ENCODE results near the gene ATP2A3.

ATP2A3 gene

DNA sequence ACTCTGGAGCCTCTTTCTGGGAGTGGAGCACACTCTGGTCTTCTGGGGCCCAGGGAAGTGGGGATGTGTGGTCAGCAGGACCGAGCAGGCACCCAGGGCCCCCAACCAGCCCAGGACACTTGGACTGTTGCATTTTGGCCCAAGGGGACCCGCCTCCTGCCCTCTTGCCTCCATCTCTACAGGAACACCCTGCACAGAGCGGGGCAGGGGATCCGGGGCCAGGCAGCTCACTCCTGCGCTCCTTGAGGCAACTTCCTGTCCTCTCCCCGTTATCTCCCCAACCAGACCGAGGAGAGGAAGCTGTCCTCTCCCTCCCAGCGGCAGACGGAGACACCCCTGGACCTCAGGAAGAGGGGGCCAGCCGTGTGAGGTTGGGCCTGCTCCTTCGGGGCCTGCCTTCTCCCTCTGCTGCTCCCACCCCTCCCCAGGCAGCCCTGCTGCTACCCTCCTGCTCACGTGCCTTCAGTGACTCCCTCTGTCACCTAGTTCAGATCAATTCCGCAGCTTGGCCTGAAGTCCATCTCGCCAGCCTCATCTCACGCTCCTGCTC, 10.0 kb upstream of the ATP2A3 start:
- no peak for DNase-seq (ENCODE audit: extremely low read depth in 1 of 2, low read depth in 1 of 2)

DNA sequence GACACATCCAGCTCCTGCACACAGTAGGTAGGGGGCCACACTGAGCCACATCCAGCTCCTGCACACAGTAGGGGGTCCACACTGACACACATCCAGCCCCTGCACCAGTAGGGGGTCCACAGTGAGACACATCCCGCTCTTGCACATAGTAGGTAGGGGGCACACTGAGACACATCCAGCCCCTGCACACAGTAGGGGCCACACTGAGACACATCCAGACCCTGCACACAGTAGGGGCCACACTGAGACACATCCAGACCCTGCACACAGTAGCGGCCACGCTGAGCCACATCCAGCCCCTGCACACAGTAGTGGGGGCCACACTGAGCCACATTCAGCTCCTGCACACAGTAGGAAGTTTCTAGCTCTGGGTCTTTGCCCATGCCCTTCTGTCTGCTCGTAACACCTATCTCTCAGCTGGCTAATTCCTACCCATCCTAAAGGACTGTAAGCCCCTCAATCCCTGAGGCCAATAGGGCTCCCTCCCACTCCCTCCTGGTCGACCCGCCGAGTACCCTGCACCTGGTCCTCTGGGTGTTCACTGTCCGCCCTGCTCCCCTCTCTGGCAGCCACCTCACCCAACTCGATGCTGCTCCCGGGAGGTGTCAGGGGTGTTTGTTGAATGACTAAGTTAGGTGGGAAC, 9.4 kb upstream of the ATP2A3 start:
- DNase-seq (ENCODE audit: extremely low read depth in 1 of 2, low read depth in 1 of 2), result no peak

DNA sequence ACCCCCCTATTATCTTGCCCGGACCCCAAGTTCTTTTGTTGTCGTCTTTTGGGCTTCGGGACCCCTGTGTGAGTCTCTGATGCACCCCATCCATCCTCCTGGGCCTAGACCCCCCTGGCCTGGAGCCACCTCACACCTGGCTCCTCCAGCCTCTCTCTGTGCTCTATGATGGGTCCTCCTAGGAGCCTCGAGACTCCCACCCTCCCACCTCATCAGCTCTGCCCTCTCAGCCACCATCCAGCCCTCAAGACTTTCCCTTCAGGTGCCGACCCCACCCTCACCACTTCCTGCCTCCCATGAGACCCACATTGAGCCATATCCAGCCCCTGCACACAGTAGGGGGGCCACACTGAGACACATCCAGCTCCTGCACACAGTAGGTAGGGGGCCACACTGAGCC, 8.7 kb upstream of the ATP2A3 start:
- DNase-seq (ENCODE audit: extremely low read depth in 1 of 2, low read depth in 1 of 2), result no peak

DNA sequence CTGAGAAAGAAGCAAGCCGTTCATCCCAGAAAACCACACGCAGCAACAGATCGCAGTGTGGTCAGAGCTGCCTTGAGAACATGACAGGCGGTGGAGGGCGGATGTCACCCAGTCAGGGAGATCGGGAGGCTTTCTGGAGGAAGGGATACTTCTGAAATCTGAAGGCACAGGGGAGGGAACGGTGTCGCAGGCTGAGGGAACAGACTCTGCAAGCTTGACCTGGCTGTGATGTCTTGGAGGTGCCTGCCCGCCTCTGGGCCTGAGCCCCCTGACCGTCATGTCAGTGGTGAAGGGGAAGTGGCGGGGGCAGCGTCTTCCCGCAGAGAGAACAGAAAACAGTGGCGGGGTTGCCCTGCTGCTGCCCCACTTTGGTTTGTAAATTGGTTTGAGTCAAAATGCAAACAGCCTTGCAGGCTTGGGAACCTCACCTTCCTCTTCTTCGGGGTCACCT, 8.1 kb upstream of the ATP2A3 start:
- DNase-seq (ENCODE audit: extremely low read depth in 1 of 2, low read depth in 1 of 2), result no peak

DNA sequence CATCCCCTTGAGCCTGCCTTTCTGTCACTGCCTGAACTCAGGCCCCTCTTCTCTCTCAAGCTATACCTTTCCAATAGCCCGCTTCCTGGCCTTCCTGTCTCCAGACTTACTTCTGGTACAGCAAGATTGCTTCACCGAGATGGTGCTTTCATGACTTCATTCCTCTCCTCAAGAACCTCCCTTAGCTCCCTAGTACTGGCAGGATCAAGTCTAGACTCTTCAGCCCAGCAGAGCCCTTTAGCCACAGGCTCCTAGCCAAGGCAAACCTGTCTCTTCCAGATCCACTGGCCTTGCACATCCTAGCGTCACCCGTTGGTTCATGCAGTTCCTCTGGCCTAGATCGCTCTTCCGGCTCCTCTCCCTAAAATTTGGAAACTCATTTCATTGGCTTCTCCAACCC, 6.4 kb upstream of the ATP2A3 start:
- no peak for DNase-seq (ENCODE audit: extremely low read depth in 1 of 2, low read depth in 1 of 2)

DNA sequence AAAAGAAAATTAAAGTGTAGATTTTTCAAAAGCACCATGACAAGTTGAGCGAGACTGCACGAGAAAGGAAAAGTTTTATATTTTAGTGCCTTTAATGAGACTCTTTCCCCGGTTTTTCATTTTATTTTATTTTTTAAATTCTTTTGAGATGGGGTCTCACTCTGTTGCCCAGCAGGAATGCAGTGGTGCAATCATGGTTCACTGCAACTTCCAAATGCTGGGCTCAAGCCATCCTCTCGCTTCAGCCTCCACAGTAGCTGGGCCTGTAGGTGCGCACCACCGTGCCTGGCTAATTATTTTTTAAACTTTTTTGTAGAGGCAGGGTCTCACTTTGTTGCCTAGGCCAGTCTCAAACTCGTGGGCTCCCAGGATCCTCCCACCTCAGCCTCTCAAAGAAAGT, 5.7 kb upstream of the ATP2A3 start:
- no peak for DNase-seq (ENCODE audit: extremely low read depth in 1 of 2, low read depth in 1 of 2)

DNA sequence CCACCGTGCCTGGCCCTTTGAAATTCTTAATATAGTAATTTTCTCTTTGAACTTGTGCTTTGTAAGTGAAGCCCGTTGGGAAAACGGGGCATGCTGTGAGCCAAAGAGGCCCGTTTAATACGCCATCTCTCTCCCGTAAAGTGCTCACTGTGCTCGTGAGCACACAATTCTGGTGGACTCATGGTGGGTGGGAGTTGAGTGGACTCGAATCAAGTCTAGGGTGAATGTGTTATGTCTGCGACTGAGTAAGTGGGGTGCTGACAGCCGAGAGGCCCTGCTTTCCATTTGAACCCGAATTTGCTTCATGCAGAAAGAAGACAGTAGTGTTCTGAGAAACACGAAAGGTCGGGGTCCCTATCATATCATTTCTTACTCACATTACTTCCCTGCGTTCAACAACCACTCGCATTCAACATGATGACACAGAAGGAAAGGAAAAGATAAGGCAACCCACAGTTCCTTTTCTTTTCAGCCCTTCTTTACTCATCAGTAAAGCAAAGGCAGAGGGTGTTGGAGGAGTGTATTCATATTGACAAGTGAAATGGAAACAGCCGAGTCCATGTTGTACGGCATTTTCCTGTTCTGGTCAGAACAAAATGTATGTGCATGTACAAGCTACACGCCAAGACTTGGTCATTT, 4.8 kb upstream of the ATP2A3 start:
- DNase-seq (ENCODE audit: extremely low read depth in 1 of 2, low read depth in 1 of 2), result no peak

DNA sequence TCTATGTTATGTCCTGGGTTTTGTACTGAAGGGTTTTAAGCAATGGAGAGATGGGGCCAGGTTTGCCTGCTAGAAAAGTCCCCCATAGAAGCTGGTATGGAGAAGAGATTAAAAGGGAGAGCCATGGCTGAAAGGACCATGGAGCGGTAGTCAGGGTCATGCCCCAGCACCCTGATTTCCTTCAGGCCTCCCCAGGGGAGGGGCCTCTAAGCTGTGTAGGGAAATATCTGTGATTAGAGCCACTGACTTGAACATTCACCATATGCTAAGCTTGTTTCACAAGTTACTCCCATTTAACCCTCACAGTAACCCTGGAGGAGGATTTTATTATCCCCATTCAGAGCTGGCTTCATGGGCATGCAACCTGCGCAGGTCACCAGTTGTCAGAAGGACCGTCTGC, 3.8 kb upstream of the ATP2A3 start:
- DNase-seq (ENCODE audit: extremely low read depth in 1 of 2, low read depth in 1 of 2), result no peak

DNA sequence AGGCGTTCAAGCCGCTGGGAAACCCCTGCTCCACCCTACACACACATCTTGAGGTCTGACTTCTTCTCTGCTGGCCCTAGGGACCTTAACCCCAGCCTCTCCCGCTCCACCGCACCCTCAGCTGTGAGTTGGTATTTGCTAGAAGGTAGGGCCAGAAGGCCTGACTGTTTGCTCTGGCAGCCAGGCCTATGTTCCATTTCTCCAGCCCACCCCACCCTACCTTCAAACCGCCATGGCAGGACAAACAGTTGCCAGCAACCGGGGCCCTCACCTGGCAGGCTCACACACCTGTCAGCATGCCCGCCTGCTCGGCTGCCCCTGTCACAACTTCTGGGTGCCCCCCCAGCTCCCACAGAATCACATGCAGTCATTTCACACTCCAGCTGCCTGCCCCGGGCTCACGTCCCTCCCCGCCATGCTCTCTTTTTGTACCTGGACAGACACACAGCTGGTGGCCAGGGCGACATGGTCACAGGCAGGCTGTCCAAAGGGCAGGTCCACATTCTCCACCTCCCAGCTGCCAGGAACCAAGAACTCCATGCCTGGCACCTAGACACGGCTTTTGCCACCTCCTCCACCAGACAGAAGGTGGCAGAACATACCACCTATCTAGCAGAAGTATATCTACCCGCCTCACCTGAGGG, 2.6 kb upstream of the ATP2A3 start:
- DNase-seq (ENCODE audit: extremely low read depth in 1 of 2, low read depth in 1 of 2), result no peak

DNA sequence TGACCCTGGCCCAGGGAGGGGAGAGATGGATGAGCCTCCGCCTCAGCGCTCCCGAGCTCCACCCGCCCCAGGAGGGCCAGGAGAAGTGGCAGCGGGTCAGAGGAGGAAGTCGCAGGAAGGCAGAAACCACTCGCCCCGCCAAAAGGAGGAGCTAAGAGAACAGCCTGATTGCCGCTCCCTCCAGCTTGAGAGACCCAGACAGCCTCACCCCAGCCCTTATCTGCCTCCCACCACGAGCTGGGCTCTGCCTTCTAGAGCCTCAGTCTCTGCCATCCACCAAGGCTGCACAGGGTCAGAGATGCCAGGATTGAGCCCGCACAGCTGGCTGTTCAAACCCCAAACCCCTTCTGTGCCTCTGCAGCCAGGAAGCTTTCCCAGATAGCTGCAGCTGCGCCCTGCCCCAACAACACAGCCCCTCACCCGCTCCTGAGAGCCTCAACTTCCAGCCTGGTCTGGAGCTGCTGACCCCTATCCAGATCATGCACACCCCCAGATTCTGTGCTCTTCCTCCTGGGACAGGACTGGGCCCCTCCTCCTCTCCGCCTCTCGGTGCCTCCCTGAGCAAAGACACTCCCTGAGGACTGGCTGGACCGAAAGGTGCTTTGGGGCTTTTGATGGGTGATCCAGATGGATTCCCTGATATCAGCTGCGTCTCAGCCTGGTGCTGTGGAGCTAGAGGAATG, 1.0 kb upstream of the ATP2A3 start:
- DNase-seq (ENCODE audit: extremely low read depth in 1 of 2, low read depth in 1 of 2), result peak; percentile 32 to 43

DNA sequence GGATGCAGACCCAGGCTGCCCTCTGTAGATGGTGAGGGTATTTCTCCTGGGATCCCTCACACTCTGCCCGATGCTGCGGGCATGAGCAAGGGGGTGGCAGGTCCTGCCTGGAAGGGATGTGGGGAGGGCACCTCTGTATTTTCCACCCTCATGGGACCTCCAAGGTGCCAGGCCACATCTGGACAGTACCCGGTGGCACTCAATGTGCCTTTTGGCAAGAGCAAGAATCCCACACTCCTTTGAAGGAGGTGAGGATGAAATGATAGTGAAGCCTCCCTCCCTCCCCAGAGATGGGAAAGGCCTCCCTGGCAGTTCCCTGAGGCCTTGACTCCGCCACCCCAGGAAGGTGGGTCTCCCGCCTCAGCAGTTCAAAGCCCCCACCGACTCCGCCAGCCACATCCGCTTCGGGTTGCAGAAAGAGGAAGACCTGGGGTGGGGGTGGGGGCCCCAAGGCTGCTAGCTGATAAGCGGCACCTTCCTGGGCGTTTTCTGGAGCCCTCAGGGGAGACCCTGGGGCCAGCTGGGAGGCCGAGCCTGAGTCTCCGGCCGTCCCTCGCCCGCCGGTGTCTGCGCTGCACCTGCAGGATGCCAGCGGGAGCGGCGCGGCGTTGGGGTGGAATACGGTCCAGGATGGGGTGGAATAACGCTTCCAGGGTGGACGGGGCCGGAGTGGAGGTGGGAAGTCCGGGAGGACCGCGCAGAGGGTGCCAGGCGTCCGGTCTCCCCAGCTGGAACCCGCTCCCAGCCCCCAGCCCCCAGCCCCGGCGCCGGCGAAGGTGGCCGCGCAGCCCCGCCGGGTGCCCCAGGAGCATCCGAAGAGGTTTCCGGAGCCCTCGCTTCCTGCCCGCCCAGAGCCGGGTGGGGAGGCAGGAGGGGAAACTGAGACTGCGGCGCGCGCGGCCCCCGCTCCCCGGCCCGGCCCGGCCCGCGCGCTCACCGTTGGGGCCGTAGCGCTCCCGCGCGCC, 718 bp downstream of the ATP2A3 start:
- DNase-seq (ENCODE audit: extremely low read depth in 1 of 2, low read depth in 1 of 2), result peak; percentile 42 to 51

DNA sequence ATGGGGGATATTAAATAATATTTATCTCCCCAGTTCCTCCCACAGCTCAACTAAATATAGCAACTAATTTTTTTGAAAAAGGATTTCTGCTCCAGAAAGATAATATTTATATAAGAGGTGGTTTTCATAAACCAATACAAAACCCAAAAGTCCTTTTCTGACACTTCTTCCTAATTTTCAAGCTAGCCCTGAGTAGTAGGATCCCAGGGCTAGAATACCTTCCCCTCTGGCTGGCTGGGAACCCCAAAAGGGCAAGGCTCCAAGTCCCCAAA, 1.3 kb downstream of the ATP2A3 start:
- DNase-seq (ENCODE audit: extremely low read depth in 1 of 2, low read depth in 1 of 2), result no peak

DNA sequence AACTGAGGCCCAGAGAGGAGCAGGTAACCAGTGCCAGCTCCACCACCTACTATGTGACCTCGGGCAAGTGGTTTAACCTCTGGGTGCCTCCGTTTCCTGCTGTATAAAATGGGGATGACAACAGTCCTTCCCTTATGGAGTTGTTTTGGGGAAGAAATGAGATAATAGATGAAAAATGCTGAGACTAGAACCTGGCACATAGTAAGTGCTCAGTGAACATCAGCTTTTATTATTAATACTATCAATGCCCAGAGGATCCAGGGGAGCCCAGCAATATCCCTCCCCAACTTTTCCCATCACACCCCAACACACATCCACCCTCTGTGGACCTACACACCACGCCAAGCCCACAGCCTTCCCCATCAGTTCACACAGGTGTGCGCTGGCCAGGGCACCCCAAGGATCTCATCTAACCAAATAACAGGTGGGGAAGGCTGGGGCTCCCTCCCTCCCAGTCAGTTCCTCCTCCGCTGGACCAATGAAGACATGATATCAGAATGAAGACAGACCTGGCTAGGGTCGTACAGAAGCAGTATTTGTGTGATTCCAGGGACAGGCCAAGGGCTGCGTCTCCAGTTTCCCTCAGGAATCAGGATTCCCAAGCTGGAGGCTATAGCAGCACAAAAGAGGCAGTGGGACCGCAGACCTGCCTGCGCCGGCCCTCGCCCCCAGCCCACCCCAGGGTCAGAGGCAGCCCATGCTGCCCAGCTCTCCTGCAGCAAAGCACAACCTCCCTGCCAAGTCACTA, 1.8 kb downstream of the ATP2A3 start:
- no peak for DNase-seq (ENCODE audit: extremely low read depth in 1 of 2, low read depth in 1 of 2)

DNA sequence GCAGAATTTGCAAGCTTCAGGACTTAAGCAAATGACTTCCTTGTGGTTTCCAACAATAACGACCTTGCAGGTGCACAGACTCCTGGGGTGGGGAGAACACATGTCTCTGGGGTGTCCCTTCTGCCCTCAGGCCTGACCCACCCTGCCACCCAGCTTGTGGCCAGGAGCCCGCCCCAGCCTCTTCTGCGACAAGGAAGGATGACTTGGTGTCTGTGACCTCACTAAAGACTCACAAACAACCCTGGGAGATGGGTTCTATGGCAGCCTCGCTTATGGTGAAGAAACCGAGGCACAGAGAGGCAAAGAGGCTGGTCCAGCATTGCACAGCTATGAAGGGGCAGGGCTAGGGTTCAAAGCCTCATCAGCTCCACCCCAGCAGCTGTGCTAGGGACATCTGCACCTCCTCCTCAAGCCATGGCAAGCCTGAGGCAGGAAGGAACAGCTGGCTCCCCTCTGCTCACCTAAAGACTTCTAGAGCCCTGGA, 2.6 kb downstream of the ATP2A3 start:
- no peak for DNase-seq (ENCODE audit: extremely low read depth in 1 of 2, low read depth in 1 of 2)

DNA sequence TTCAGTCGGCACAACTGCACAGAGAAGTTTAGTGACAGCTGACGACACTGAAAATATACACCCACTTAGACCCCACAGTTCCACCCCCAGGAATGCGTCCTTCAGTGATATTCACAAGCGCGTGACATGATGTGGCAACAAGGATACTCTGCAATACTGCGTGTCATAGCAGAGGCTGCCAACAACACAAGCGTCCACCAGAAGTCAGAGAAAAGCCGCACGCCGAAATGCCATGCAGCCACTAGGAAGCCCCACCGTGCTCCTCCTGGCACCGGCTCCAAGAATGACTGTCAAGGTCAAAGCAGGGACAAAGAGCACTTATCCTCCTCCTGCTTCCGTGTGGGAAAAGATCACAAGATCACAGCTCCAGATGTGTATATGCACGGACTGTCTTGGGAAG, 3.5 kb downstream of the ATP2A3 start:
- DNase-seq (ENCODE audit: extremely low read depth in 1 of 2, low read depth in 1 of 2), result no peak

DNA sequence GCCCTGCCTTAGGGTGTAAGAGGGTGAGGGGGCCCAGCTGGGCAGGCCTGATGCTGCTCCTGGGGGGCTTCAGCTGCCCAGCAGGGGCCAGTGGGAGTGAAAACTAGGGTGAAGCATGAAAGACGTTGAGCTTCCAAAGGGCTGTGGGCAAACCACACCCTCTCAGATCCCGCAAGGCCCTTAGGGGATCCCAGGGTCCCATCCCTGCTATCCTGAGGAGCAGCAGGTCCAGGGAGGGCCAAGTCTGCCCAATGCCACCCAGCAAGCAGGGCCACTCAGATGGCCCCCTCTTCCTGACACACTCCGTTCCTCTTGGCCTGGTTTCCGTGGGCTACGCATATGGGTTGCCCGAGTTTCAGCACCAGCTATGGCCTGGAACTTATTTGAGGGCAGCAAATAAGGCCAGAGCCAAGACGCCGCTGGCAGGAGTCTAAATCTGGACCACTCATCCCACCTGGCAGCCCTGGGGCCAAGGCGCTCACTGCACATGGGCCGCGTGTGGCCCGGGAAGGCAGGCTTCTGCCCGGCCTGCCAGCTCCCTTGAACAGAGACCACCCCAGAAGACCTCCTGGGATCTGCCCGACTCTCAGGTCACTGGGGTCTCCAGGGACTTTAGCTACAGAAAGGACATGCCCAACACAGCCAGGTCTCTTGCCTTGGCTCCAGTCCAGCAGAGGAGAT, 4.2 kb downstream of the ATP2A3 start:
- DNase-seq (ENCODE audit: extremely low read depth in 1 of 2, low read depth in 1 of 2), result no peak

DNA sequence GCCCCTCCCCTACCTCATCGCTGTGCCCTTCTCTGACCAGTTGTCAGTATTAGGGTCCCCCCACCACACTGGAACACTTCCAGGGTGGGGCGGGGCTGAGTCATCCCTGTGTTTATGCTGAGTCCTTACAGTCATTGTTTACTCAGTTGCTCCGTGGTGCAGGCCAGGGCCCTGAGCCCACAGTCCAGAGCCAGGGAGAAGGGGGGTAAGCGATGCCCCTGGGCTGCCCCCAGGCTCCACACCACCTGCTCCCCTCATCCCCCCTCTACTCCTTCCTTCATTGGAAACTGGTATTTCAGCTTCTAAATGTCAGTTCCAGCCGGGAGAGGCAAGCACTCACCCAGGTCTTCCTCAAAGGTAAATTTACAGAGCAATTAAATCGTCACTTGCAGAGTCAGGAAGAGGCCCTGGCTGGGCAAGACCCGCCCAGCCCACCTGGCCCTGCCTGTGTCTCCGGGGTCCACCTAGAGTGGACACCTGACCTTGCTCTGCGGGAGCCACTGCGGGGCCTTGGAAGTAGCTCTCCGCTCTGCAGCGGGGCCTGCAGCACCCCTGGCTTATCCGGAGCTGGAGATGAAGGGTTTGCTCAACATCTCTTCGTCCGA, 4.8 kb downstream of the ATP2A3 start:
- DNase-seq (ENCODE audit: extremely low read depth in 1 of 2, low read depth in 1 of 2), result no peak

DNA sequence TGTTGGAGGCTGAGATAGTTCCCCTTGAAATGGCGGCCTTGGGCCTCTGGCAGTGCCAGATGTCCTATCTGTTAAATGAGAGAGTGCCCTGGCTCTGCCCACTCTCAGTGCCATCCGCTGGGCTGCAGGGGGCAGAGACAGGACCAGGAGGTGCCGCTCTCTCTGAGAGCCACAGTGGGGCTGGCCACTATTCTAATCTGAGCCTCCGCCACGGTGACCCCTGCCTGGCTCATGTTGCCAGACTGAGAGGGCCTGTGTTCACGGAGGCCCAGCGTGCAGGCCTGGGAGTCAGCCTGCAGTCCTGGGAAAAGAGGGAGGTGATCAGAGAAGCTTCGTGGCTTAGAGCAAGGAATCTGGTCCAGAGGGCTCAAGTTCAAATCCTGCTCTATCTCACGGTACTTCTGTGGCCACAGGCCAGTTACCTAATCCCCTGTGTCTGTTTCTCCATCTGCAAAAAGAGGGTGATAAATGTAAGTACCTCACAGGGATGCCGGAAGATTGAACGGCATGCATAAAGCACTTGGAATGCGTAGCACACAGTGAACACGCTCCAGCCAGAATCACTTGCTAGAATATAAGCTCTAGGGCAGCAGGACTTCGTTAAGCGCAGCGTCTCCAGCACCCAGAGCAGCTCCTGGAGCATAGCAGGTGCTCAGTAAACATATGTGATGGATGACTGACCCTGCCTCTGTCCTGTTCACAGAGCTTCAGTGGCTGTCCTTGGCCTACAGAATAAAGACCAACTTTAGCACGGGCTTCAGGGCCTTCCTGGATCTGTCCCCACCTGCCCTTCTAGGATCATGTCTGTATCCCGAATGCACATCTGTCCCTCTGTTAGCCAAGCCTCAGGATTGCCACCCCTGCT, 6.3 kb downstream of the ATP2A3 start:
- no peak for DNase-seq (ENCODE audit: extremely low read depth in 1 of 2, low read depth in 1 of 2)

Measured in activated CD8-positive, alpha-beta memory T cell treated with anti-CD3 and anti-CD28 coated beads for 1 hour (primary cell).